GM12878 (cell line): ENCODE data around the gene KCNB1. TPM values are rescaled to one million over a fixed set of nuclear protein-coding genes. Genes with fewer than 3 reads are reported as not detected.

Source experiments
- ATAC-seq: fragments of 200-7000 bp; cut with Tn5 transposase; 3 replicates; pipeline ENCODE4 v1.9.1; 2020; ENCODE audit warnings: mild to moderate bottlenecking, moderate library complexity
- BruUV-seq: library from RNA; stranded (reverse); fragments of 400-500 nt; replicated peaks from 2 replicates; lab custom pipeline; 2021; lab: Mats Ljungman, UMichigan
- CTCF ChIA-PET: fragments of 300-600 bp; sonication (Branson Sonifier 250); formaldehyde crosslinking; extraction: SDS; loops from one replicate; lab custom pipeline; 2021; ENCODE audit warnings: inconsistent platforms; lab: Yijun Ruan, JAX
- POLR2A ChIA-PET: fragments of 350-600 bp; formaldehyde crosslinking; extraction: SDS; loops from one replicate; lab custom pipeline; 2021; ENCODE audit warnings: inconsistent platforms; lab: Charles Lee
- RAD21 ChIA-PET: fragments of 300-600 bp; sonication (Branson Sonifier 250); formaldehyde crosslinking; loops from one replicate; lab custom pipeline; 2023; ENCODE audit warnings: antibody characterized with exemption; ENCODE audit not compliant: unreplicated experiment; lab: Charles Lee
- SMC1A ChIA-PET: fragments of 300-600 bp; sonication (Branson Sonifier 250); formaldehyde crosslinking; loops from one replicate; lab custom pipeline; 2023; ENCODE audit not compliant: unreplicated experiment, uncharacterized antibody; lab: Charles Lee
- DNase-seq: peaks from one replicate; pipeline ENCODE4 v3.0.0-alpha.2; 2011; ENCODE audit warnings: low read depth, low spot score
- FAIRE-seq: peaks from 3 replicates; lab custom pipeline; 2011; peaks lifted over from hg19 to GRCh38; lab: Jason Lieb, UNC
- H2AFZ ChIP-seq: 2 replicates; pipeline ENCODE4 v1.6.0; 2011; ENCODE audit warnings: low read depth, low read length, control low read depth; ENCODE audit not compliant: control insufficient read depth
- H3K27ac ChIP-seq: 2 replicates; pipeline ENCODE4 v1.5.1; 2011; ENCODE audit warnings: control low read depth; ENCODE audit not compliant: control insufficient read depth, insufficient read depth
- H3K27me3 ChIP-seq, 2 experiments: replicated peaks in 1 of 2; 2 replicates each; pipeline versions ENCODE4 v1.6.0 to v1.6.1; 2011; ENCODE audit warnings: low read length in 1 of 2; ENCODE audit not compliant: control insufficient read depth in 2 of 2, insufficient read depth in 2 of 2
- H3K36me3 ChIP-seq, 2 experiments: 2 replicates each; pipeline ENCODE4 v1.5.1; 2011; ENCODE audit warnings: low read length in 1 of 2; ENCODE audit not compliant: control insufficient read depth in 2 of 2, insufficient read depth in 2 of 2
- H3K4me1 ChIP-seq: 2 replicates; pipeline ENCODE4 v1.6.1; 2011; ENCODE audit warnings: mild to moderate bottlenecking, low read length, moderate library complexity, mixed read lengths; ENCODE audit not compliant: control insufficient read depth, insufficient read depth
- H3K4me2 ChIP-seq: 2 replicates; pipeline ENCODE4 v1.6.0; 2011; ENCODE audit warnings: control low read depth; ENCODE audit not compliant: control insufficient read depth, insufficient read depth
- H3K4me3 ChIP-seq: fragments of 200-600 bp; sonication (generic); 2 replicates; pipeline ENCODE4 v1.5.1; 2016
- H3K79me2 ChIP-seq: 2 replicates; pipeline ENCODE4 v1.6.0; 2011; ENCODE audit warnings: low read length; ENCODE audit not compliant: control insufficient read depth, insufficient read depth
- H3K9ac ChIP-seq: 2 replicates; pipeline ENCODE4 v1.8.0; 2011; ENCODE audit warnings: low read length, control low read depth, mixed read lengths; ENCODE audit not compliant: control insufficient read depth, insufficient read depth
- H3K9me3 ChIP-seq: replicated peaks from 3 replicates; pipeline ENCODE4 v1.5.1; 2011; ENCODE audit warnings: mild to moderate bottlenecking, low read length; ENCODE audit not compliant: control insufficient read depth, insufficient read depth
- H4K20me1 ChIP-seq: 2 replicates; pipeline ENCODE4 v1.6.0; 2011; ENCODE audit not compliant: control insufficient read depth, insufficient read depth
- EED ChIP-seq: sonication (generic); IDR thresholded peaks from 2 replicates; pipeline ENCODE4 v1.6.1; 2016; ENCODE audit warnings: antibody characterized with exemption, low read depth
- ELK1 ChIP-seq: IDR thresholded peaks from 2 replicates; pipeline ENCODE4 v1.6.1; 2012; ENCODE audit warnings: low read depth, low read length, improper control_type of control experiment
- FOXM1 ChIP-seq: IDR thresholded peaks from 2 replicates; pipeline ENCODE4 v1.6.1; 2012; ENCODE audit warnings: low read depth, mild to moderate bottlenecking, inconsistent platforms, low read length, moderate library complexity
- JUND ChIP-seq: IDR thresholded peaks from 2 replicates; pipeline ENCODE4 v1.6.1; 2012; ENCODE audit warnings: low read depth, mild to moderate bottlenecking, low read length, improper control_type of control experiment, moderate library complexity
- MYB ChIP-seq: fragments of 150-350 bp; IDR thresholded peaks from 2 replicates; pipeline ENCODE4 v1.6.1; 2014; ENCODE audit warnings: mild to moderate bottlenecking, low read depth, low read length, borderline replicate concordance
- NFXL1 ChIP-seq: fragments of 450-650 bp; IDR thresholded peaks from 2 replicates; pipeline ENCODE4 v1.6.1; 2017; ENCODE audit warnings: antibody characterized with exemption, mild to moderate bottlenecking, borderline replicate concordance
- PKNOX1 ChIP-seq: fragments of 450-650 bp; IDR thresholded peaks from 2 replicates; pipeline ENCODE4 v1.6.1; 2016; ENCODE audit warnings: mild to moderate bottlenecking
- SIN3A ChIP-seq: IDR thresholded peaks from 2 replicates; pipeline ENCODE4 v1.6.1; 2012; ENCODE audit warnings: low read depth, low read length, improper control_type of control experiment
- SPI1 ChIP-seq: IDR thresholded peaks from 2 replicates; pipeline ENCODE4 v1.6.1; 2011; ENCODE audit warnings: low read depth, mild to moderate bottlenecking, low read length, moderate library complexity, borderline replicate concordance; ENCODE audit not compliant: insufficient read depth
- SUZ12 ChIP-seq: fragments of 200-600 bp; sonication (generic); IDR thresholded peaks from one replicate; pipeline ENCODE4 v1.6.1; 2018; ENCODE audit warnings: antibody characterized with exemption, mild to moderate bottlenecking; ENCODE audit not compliant: unreplicated experiment
- ZNF207 ChIP-seq: fragments of 450-650 bp; IDR thresholded peaks from 2 replicates; pipeline ENCODE4 v1.6.1; 2014; ENCODE audit warnings: antibody characterized with exemption, mild to moderate bottlenecking, borderline replicate concordance
- WGBS: methylation state at CpG from one replicate; pipeline ENCODE4 v1.1.6; 2016; ENCODE audit warnings: low lambda C conversion rate; ENCODE audit not compliant: insufficient replicate concordance, insufficient coverage; ENCODE audit errors: missing lambda C conversion rate; 5-methylcytosine and 5-hydroxymethylcytosine counted together
- in situ Hi-C: fragments of 300-500 bp; cut with MboI; formaldehyde crosslinking; loops from 9 replicates; pipeline ENCODE4 v1.14.3; 2018; ENCODE audit warnings: mixed read lengths
- intact Hi-C: fragments of 100-400 bp; cut with micrococcal nuclease; formaldehyde crosslinking; loops from one replicate; pipeline ENCODE4 v1.14.2; 2022; ENCODE audit not compliant: unreplicated experiment
- polyA plus RNA-seq, 11 experiments: library from polyadenylated mRNA; depleted of rRNA in 4 of 11; unstranded in 6 of 11; stranded (reverse) in 5 of 11; fragments of >200 nt; fragmentation: Nextera tagmentation in 4 of 11; fragmentation: Illumina TruSeq in 1 of 11; extraction: Ambion mirVana in 4 of 11; extraction: Trizol in 1 of 11; gene quantifications; 1 replicate in 1 of 11; 2 replicates in 10 of 11; pipeline versions ENCODE4 v1.2.1 to v1.2.3, GENCODE V29; 2011 to 2016; ENCODE audit warnings: inconsistent platforms in 2 of 11, missing spikeins in 2 of 11, low read depth in 1 of 11
- total RNA-seq, 4 experiments: library from RNA; depleted of rRNA in 3 of 4; stranded (reverse); fragments of >200 nt in 3 of 4; fragmentation: Illumina TruSeq in 1 of 4; extraction: Trizol in 1 of 4; gene quantifications; 2 replicates each; pipeline versions ENCODE4 v1.2.1 to v1.2.3, GENCODE V29; 2013 to 2021
- TF ChIP-seq, protein P1 (sequence below): IDR thresholded peaks from 2 replicates; pipeline ENCODE4 v1.6.1; 2011; ENCODE audit warnings: mild to moderate bottlenecking, low read depth, low read length, moderate library complexity; ENCODE audit not compliant: insufficient replicate concordance
- TF ChIP-seq, protein P2 (sequence below): fragments of 450-650 bp; IDR thresholded peaks from 2 replicates; pipeline ENCODE4 v1.6.1; 2017; ENCODE audit warnings: antibody characterized with exemption, mild to moderate bottlenecking, moderate library complexity

Gene KCNB1
- total and polyA plus RNA-seq, 10 of the 15 experiments (the other 5 are each of a cell fraction or from before 2014, with no cell fraction given), result 0.02 to 0.08 (median 0.03) TPM; not detected in 7

DNA sequence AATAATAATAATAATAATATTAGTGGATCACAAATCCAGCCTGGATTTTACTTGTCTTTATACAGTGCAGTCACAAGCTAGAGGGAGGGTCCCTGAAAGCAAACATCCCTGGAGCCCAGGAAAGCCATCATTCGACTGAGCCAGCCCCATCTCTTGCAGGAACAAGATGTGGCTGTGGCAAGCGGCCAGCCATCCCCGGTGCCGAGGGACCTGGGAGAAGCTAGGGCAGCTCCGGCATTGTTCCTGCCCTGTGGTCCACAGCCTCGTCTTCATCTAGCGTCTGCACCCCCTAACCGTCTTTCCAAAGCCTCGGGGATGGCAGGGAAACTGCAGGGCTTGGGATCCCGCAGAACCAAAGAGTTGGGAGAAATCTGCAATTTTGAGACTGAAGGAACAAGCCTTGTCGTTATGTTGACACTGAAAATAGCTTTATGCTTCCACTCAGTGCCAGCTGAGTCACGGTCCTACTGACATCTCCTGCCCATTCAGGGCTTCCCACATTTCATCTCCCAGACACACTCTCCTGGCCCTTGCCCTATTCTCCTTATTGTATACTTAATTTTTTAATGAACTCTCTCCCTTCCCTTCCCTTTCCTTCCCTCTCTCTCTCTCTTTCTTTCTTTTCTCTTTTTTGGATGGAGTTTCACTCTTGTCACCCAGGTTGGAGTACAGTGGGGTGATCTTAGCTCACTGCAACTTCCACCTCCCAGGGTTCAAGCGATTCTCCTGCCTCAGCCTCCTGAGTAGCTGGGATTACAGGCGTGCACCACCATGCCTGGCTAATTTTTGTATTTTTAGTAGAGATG lies 142.1 kb downstream of the KCNB1 start:
- no peaks in the 10 kb centered on the region for H3K79me2 ChIP-seq
- ChIA-PET POLR2A (interaction anchor here (0.6 kb wide), 1 partner anchor 152 kb away, joined by 3 read pairs; no protein-coding TSS in a partner anchor), CTCF (no interaction called here), SMC1A (no interaction called here), RAD21 (no interaction called here)
- H3K4me2 ChIP-seq, result no peak overlapping the region
- no peaks in the 10 kb centered on the region for H3K36me3 ChIP-seq
- no peaks in the 10 kb centered on the region for H3K9me3 ChIP-seq
- no peaks in the 10 kb centered on the region for H3K4me1 ChIP-seq
- no peaks in the 10 kb centered on the region for H4K20me1 ChIP-seq
- in situ Hi-C loops (loop anchor here (25.0 kb wide), 2 partner anchors 172 to 522 kb away; no protein-coding TSS in a partner anchor), intact Hi-C loops (no loop called here)
- no peaks in the 10 kb centered on the region; a peak in 1 of 4 replicates for H3K27me3 ChIP-seq
- H3K27ac ChIP-seq, result no peak overlapping the region
- no peak overlapping the region for H3K9ac ChIP-seq
- no TSS peak for BruUV-seq
- H2AFZ ChIP-seq, result no peak overlapping the region
- no peak for FAIRE-seq
- ATAC-seq, result no peak
- 33% methylated on average over 14 of the region's 14 CpGs for WGBS
- H3K4me3 ChIP-seq, result no peak overlapping the region
- no peak for DNase-seq
- TF ChIP-seq ELK1 (no peak), PKNOX1 (no peak), SIN3A (no peak), EED (no peak), MYB (no peak), ZNF207 (no peak), SUZ12 (no peak), SPI1 (no peak), JUND (no peak), NFXL1 (no peak), FOXM1 (no peak)
- TF ChIP-seq, protein P1, sequence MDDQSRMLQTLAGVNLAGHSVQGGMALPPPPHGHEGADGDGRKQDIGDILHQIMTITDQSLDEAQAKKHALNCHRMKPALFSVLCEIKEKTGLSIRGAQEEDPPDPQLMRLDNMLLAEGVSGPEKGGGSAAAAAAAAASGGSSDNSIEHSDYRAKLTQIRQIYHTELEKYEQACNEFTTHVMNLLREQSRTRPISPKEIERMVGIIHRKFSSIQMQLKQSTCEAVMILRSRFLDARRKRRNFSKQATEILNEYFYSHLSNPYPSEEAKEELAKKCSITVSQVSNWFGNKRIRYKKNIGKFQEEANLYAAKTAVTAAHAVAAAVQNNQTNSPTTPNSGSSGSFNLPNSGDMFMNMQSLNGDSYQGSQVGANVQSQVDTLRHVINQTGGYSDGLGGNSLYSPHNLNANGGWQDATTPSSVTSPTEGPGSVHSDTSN, result no peak
- TF ChIP-seq, protein P2, sequence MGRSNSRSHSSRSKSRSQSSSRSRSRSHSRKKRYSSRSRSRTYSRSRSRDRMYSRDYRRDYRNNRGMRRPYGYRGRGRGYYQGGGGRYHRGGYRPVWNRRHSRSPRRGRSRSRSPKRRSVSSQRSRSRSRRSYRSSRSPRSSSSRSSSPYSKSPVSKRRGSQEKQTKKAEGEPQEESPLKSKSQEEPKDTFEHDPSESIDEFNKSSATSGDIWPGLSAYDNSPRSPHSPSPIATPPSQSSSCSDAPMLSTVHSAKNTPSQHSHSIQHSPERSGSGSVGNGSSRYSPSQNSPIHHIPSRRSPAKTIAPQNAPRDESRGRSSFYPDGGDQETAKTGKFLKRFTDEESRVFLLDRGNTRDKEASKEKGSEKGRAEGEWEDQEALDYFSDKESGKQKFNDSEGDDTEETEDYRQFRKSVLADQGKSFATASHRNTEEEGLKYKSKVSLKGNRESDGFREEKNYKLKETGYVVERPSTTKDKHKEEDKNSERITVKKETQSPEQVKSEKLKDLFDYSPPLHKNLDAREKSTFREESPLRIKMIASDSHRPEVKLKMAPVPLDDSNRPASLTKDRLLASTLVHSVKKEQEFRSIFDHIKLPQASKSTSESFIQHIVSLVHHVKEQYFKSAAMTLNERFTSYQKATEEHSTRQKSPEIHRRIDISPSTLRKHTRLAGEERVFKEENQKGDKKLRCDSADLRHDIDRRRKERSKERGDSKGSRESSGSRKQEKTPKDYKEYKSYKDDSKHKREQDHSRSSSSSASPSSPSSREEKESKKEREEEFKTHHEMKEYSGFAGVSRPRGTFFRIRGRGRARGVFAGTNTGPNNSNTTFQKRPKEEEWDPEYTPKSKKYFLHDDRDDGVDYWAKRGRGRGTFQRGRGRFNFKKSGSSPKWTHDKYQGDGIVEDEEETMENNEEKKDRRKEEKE, result no peak
